Measurements from ENCODE around the gene PPP1R1C.

The PPP1R1C gene

DNA sequence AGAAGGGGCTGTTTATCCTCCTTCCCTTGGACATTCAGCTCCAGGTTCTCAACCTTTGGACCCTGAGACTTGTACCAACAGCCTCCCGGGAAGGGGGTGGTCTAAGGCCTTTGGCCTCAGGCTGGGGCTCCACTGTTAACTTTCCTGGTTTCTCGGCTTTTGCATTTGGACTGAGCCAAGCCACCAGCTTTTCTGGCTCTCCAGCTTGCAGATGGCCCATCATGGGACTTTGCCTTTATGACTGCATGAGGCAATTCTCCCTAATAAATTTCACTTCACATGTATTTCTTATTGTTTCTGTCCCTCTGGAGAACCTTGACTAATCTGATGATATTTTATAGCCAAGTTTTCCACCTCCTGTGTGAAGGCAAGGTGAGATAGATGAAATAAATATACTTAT lies 180.8 kb downstream of the PPP1R1C start:
- Histone ChIP-seq H3K4me1 (ENCODE audit: control insufficient read depth, insufficient read depth, low read length, poor library complexity, severe bottlenecking) (no peaks in the 10 kb centered on the region), H3K27ac (ENCODE audit: insufficient read depth, low read length, poor library complexity, severe bottlenecking) (no peak overlapping the region), H3K4me3 (ENCODE audit: insufficient read depth, low read depth, low read length, poor library complexity, severe bottlenecking) (no peak overlapping the region), H3K9me3 (ENCODE audit: control insufficient read depth, low read length) (no peaks in the 10 kb centered on the region), H3K36me3 (ENCODE audit: control insufficient read depth, insufficient read depth, low read length) (no peaks in the 10 kb centered on the region), H3K27me3 (replicated peaks; ENCODE audit: control insufficient read depth, insufficient read depth, low read length, poor library complexity, severe bottlenecking) (no peaks in the 10 kb centered on the region)
- DNase-seq: no peak

DNA sequence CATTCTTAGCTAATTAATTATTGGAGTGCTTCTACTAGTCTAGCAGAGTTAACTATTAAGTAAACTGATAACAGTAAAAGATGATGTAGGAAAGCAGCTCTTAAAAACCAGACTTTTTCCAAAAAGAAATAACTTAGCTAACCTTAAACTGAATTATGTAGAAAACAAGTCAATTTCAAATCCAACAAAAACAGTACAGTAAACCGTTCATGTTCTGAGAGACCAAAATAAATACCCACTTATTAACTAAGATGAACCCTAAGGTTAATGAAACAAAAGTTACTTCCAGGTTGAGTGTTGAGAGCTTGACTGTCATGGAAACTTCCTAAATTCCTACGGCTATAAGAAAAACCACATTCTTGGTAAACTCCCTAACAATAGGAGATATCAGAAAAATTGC lies 181.2 kb downstream of the PPP1R1C start:
- Histone ChIP-seq H3K27me3 (replicated peaks; ENCODE audit: control insufficient read depth, insufficient read depth, low read length, poor library complexity, severe bottlenecking) (no peaks in the 10 kb centered on the region), H3K9me3 (ENCODE audit: control insufficient read depth, low read length) (no peaks in the 10 kb centered on the region), H3K4me3 (ENCODE audit: insufficient read depth, low read depth, low read length, poor library complexity, severe bottlenecking) (no peak overlapping the region), H3K4me1 (ENCODE audit: control insufficient read depth, insufficient read depth, low read length, poor library complexity, severe bottlenecking) (no peaks in the 10 kb centered on the region), H3K27ac (ENCODE audit: insufficient read depth, low read length, poor library complexity, severe bottlenecking) (no peak overlapping the region), H3K36me3 (ENCODE audit: control insufficient read depth, insufficient read depth, low read length) (no peaks in the 10 kb centered on the region)
- DNase-seq: no peak

Measured in effector memory CD4-positive, alpha-beta T cell (primary cell).